Breast epithelium (tissue), 4 donors: ENCODE results near the gene USP6NL. TPM values are rescaled to one million over a fixed set of nuclear protein-coding genes. Genes with fewer than 3 reads are reported as not detected.

Experiments
- DNase-seq, 2 donors: peaks; one replicate each; pipeline ENCODE4 v3.0.0-alpha.2; 2019; ENCODE audit warnings: low spot score in 2 of 2
- H3K27ac ChIP-seq, 2 donors: fragments of 200-600 bp; sonication (generic) in 1 of 2; one replicate each; pipeline ENCODE4 v1.5.1; 2016 to 2019; ENCODE audit warnings: mild to moderate bottlenecking in 1 of 2
- H3K27me3 ChIP-seq, 2 donors: fragments of 200-600 bp; sonication (generic) in 1 of 2; one replicate each; pipeline versions ENCODE4 v1.5.1 to v1.6.0; 2017 to 2019; ENCODE audit warnings: control low read depth in 1 of 2, mild to moderate bottlenecking in 1 of 2
- H3K36me3 ChIP-seq: fragments of 200-600 bp; one replicate; pipeline ENCODE4 v1.5.1; 2019
- H3K4me1 ChIP-seq, 2 donors: fragments of 200-600 bp; sonication (generic); one replicate each; pipeline ENCODE4 v1.5.1; 2016 to 2019; ENCODE audit warnings: control low read depth in 1 of 2
- H3K4me3 ChIP-seq, 3 donors: fragments of 200-600 bp; sonication (generic); 1 replicate in 2 of 3; 2 replicates in 1 of 3; pipeline ENCODE4 v1.5.1; 2016 to 2019; ENCODE audit warnings: mild to moderate bottlenecking in 3 of 3, moderate library complexity in 2 of 3
- H3K9me3 ChIP-seq, 2 donors: fragments of 200-600 bp; sonication (generic) in 1 of 2; one replicate each; pipeline ENCODE4 v1.5.1; 2016 to 2019; ENCODE audit warnings: control low read depth in 1 of 2
- POLR2A ChIP-seq: fragments of 450-650 bp; IDR thresholded peaks from one replicate; pipeline ENCODE4 v1.6.1; 2016; ENCODE audit warnings: antibody characterized with exemption, mild to moderate bottlenecking, moderate library complexity
- POLR2AphosphoS5 ChIP-seq, 3 donors: sonication (generic); formaldehyde crosslinking; IDR thresholded peaks; one replicate each; pipeline ENCODE4 v1.6.1; 2017; ENCODE audit warnings: antibody characterized with exemption in 3 of 3
- intact Hi-C: fragments of 100-400 bp; cut with DNase I; formaldehyde crosslinking; loops from one replicate; pipeline ENCODE4 v1.15.1; 2023; ENCODE audit warnings: low total_unique reads
- total RNA-seq, 3 donors: library from RNA; depleted of rRNA; stranded (reverse); fragments of >200 nt; gene quantifications; one replicate each; pipeline ENCODE4 v1.1.0, GENCODE V29; 2016
- TF ChIP-seq, protein P1 (sequence below), 3 donors: fragments of 450-650 bp; IDR thresholded peaks; one replicate each; pipeline ENCODE4 v1.5.1; 2016 to 2017; ENCODE audit warnings: antibody characterized with exemption in 3 of 3, mild to moderate bottlenecking in 3 of 3, moderate library complexity in 3 of 3

USP6NL gene
- total RNA-seq, 3 donors from 2014 or later: 13.8 to 28.7 (median 19.7) TPM

DNA sequence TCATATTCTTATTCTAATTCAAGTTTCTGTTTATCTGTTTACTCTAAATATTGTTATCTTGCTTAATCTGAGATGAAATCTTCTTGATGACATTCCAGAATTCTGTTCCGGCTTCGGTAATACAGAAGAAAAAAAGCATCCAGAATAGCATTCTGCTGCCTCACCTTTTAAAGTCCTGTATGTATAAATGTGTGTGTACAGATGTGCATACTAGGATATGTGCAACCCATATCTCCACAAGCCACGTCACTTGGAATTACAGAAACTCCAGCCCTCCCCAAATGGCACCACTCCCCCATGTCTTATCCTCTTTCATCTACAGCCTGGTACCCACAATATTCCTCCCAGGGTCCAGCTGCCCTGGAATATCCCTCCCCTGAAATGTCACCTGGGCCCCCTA, 27.9 kb upstream of the USP6NL start:
- Histone ChIP-seq H3K27ac (no peak overlapping the region), H3K4me1 (no peaks in the 10 kb centered on the region), H3K4me3 (no peak overlapping the region), H3K36me3 (no peaks in the 10 kb centered on the region), H3K27me3 (no peaks in the 10 kb centered on the region), H3K9me3 (no peaks in the 10 kb centered on the region)
- intact Hi-C loops: no loop called here
- no peak for DNase-seq
- TF ChIP-seq, protein P1, sequence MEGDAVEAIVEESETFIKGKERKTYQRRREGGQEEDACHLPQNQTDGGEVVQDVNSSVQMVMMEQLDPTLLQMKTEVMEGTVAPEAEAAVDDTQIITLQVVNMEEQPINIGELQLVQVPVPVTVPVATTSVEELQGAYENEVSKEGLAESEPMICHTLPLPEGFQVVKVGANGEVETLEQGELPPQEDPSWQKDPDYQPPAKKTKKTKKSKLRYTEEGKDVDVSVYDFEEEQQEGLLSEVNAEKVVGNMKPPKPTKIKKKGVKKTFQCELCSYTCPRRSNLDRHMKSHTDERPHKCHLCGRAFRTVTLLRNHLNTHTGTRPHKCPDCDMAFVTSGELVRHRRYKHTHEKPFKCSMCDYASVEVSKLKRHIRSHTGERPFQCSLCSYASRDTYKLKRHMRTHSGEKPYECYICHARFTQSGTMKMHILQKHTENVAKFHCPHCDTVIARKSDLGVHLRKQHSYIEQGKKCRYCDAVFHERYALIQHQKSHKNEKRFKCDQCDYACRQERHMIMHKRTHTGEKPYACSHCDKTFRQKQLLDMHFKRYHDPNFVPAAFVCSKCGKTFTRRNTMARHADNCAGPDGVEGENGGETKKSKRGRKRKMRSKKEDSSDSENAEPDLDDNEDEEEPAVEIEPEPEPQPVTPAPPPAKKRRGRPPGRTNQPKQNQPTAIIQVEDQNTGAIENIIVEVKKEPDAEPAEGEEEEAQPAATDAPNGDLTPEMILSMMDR (IDR thresholded peaks at IDR 0.05): no peak
- no peak for TF ChIP-seq POLR2A
- TF ChIP-seq POLR2AphosphoS5 (IDR thresholded peaks at IDR 0.05): no peak

DNA sequence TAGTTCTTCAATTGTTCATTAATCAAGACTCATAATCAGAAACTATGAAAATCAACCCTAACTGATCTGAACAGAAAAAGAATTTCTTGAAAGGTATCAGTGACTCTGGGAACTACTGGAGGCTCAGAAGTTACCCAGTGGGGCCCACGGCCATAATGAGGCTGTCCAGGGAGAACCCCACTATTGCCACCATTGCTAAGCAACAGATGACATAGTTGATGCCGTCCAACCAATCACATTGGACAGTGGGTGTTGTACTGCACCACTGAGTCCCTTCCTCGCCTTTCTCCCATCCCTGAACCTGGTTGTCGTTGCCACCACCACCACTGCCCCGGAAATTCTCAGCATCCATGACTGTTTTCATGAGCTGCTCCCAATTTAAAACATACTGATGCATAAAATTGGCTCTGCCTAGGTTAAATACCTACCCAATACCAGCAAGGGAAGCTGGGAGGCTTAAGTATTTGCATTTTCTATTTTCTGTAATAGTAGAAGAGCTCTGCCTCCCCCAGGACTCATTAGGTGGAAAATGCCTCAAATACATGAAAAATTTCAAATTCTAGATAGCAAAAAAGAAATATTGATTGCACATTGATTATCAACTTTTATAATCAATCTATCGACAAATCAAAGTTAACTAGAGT, 26.7 kb upstream of the USP6NL start:
- Histone ChIP-seq H3K27me3 (no peaks in the 10 kb centered on the region), H3K27ac (no peak overlapping the region), H3K4me1 (no peaks in the 10 kb centered on the region), H3K9me3 (no peaks in the 10 kb centered on the region), H3K4me3 (no peak overlapping the region), H3K36me3 (no peaks in the 10 kb centered on the region)
- no peak for DNase-seq
- TF ChIP-seq POLR2AphosphoS5 (IDR thresholded peaks at IDR 0.05): no peak
- no peak for TF ChIP-seq POLR2A
- TF ChIP-seq, protein P1 (IDR thresholded peaks at IDR 0.05): no peak
- intact Hi-C loops: no loop called here

DNA sequence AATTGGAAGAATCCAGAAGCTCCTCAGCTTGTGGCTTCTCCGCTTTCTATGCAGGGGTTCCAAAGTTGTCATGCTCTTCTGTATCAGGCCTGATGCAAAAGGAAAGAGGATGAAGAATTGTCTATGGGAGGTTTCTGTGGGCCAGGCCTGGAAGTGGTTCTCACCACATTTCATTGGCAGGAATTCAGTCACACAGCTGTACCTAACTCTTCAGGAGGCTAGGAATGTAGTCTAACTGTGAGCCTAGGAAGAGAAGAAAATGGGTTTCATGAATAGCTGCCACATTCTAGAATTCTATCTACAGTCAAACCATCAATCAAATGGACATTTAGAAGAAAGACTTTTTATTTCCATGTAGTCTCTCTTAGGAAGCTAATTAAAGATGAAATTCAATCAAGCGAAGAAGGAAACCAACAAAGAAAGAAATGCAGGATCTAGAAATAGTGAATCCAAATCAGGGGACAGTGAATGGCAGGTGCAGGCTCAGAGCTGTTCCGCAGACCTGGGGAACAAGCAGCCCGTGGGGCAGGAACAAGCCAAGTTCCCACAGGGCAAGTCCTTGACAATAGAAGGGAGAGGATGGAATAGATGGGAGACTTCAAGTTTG, 25.4 kb upstream of the USP6NL start:
- Histone ChIP-seq H3K4me1 (no peaks in the 10 kb centered on the region), H3K4me3 (no peak overlapping the region), H3K9me3 (no peaks in the 10 kb centered on the region), H3K27ac (no peak overlapping the region), H3K36me3 (no peaks in the 10 kb centered on the region), H3K27me3 (no peaks in the 10 kb centered on the region)
- TF ChIP-seq, protein P1 (IDR thresholded peaks at IDR 0.05): no peak
- TF ChIP-seq POLR2A: no peak
- no peak for TF ChIP-seq POLR2AphosphoS5 (IDR thresholded peaks at IDR 0.05)
- no peak for DNase-seq
- intact Hi-C loops: no loop called here

DNA sequence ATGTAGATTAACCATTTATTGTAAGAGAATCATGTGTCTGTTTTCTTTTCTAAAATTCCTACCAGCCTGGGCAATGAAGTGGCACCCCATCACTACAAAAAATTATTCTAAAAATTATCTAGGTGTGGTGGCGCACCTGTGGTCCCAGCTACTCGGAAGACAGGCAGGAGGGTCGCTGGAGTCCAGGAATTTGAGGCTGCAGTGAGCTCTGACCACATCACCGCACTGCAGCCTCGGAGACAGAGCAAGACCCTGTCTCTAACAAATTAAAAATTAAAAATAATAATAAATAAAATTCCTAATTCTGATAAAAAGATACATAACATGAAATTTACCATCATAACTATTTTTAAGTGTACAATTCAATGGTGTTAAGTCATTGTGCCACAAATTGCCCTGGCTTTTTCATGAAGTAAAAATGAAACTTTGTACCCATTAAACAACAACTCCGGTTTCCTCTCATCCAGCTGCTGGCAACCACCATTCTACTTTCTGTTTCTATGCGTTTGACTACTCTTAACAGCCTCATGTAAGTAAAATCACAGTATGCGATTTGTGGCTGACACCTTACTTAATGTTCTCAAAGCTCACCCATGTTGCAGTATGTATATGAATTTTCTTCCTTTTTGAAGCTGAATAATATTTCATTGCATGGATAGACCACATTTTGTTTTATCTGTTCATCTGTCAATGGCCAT, 20.6 kb upstream of the USP6NL start:
- Histone ChIP-seq H3K9me3 (no peaks in the 10 kb centered on the region), H3K27ac (no peak overlapping the region), H3K27me3 (no peaks in the 10 kb centered on the region), H3K36me3 (no peaks in the 10 kb centered on the region), H3K4me1 (no peaks in the 10 kb centered on the region), H3K4me3 (no peak overlapping the region)
- no peak for TF ChIP-seq POLR2AphosphoS5 (IDR thresholded peaks at IDR 0.05)
- TF ChIP-seq, protein P1 (IDR thresholded peaks at IDR 0.05): no peak
- no peak for TF ChIP-seq POLR2A
- DNase-seq: no peak
- intact Hi-C loops: no loop called here

DNA sequence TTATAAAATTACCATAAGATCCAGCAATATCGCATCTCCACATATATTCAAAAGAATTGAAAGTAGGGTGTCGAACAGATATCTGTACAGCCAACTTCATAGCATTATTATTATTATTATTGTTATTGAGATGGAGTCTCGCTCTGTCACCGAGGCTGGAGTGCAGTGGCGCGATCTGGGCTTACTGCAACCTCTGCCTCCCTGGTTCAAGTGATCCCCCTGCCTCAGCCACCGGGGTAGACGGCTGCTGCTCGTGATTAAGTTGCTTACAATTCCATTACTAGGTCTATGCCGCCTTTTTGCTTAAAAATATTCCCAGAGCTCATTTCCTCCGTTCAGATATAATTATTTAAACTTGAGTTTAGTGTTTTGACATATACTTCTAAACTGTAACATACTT, 19.8 kb upstream of the USP6NL start:
- intact Hi-C loops: no loop called here
- Histone ChIP-seq H3K9me3 (no peaks in the 10 kb centered on the region), H3K36me3 (no peaks in the 10 kb centered on the region), H3K27ac (no peak overlapping the region), H3K27me3 (no peaks in the 10 kb centered on the region), H3K4me3 (no peak overlapping the region), H3K4me1 (no peaks in the 10 kb centered on the region)
- no peak for DNase-seq
- TF ChIP-seq POLR2A (no peak), POLR2AphosphoS5 (IDR thresholded peaks at IDR 0.05) (no peak)
- TF ChIP-seq, protein P1 (IDR thresholded peaks at IDR 0.05): no peak
